HCT116 (cell line): ENCODE data around the gene CPT1C. TPM values are rescaled to one million over a fixed set of nuclear protein-coding genes. Genes with fewer than 3 reads are reported as not detected.

Experiments used
- ATAC-seq: fragments of 200-7000 bp; cut with Tn5 transposase; 2 replicates; pipeline ENCODE4 v1.9.1; 2020; ENCODE audit warnings: mild to moderate bottlenecking, moderate library complexity
- BruUV-seq: library from RNA; stranded (reverse); fragments of 400-500 nt; replicated peaks from 2 replicates; lab custom pipeline; 2021; lab: Mats Ljungman, UMichigan
- CTCF ChIA-PET: fragments of 300-600 bp; sonication (Branson Sonifier 250); formaldehyde crosslinking; loops from one replicate; lab custom pipeline; 2021; ENCODE audit warnings: antibody characterized with exemption; lab: Charles Lee
- POLR2A ChIA-PET: fragments of 300-600, 350-600 bp; sonication (Branson Sonifier 250); formaldehyde crosslinking; loops from one replicate; lab custom pipeline; 2021; ENCODE audit warnings: antibody characterized with exemption; lab: Charles Lee
- RAD21 ChIA-PET, 2 experiments: fragments of 300-600 bp; sonication (Branson Sonifier 250); formaldehyde crosslinking; loops; one replicate each; lab custom pipeline; 2023; ENCODE audit warnings: low total read pairs in 2 of 2; ENCODE audit not compliant: uncharacterized antibody in 2 of 2, unreplicated experiment in 2 of 2, low non-redundant PET in 1 of 2; lab: Charles Lee
- DNase-seq: peaks from one replicate; pipeline ENCODE4 v3.0.0-alpha.2; 2010; ENCODE audit warnings: low read depth, low spot score
- H2AFZ ChIP-seq: fragments of 200-600 bp; shearing (Covaris generic), sonication (generic); 2 replicates; pipeline ENCODE4 v1.6.1; 2017; ENCODE audit warnings: low read depth, mixed run types, mixed read lengths, antibody characterized with exemption, low read length; ENCODE audit not compliant: poor library complexity, severe bottlenecking
- H3K27ac ChIP-seq: 2 replicates; pipeline ENCODE4 v1.5.1; 2012; ENCODE audit warnings: low read depth, low read length
- H3K27me3 ChIP-seq: fragments of 200-600 bp; sonication (generic); 2 replicates; pipeline ENCODE4 v1.6.1; 2016; ENCODE audit warnings: mixed run types, low read length, mixed read lengths; ENCODE audit not compliant: insufficient read depth
- H3K36me3 ChIP-seq, 2 experiments: fragments of 200-500 bp in 1 of 2; fragments of 200-600 bp in 1 of 2; sonication (Bioruptor generic) in 1 of 2; sonication (generic) in 1 of 2; 2 replicates each; pipeline versions ENCODE4 v1.5.1 to v1.6.1; 2014 to 2016; ENCODE audit warnings: low read length in 2 of 2, inconsistent platforms in 1 of 2, mixed read lengths in 1 of 2, mixed run types in 1 of 2; ENCODE audit not compliant: insufficient read depth in 2 of 2, control insufficient read depth in 1 of 2
- H3K4me1 ChIP-seq, 2 experiments: fragments of 200-600 bp in 1 of 2; sonication (generic) in 1 of 2; 2 replicates each; pipeline versions ENCODE4 v1.5.1 to v1.6.1; 2012 to 2017; ENCODE audit warnings: low read length in 2 of 2, inconsistent platforms in 1 of 2, mild to moderate bottlenecking in 1 of 2, mixed read lengths in 1 of 2, mixed run types in 1 of 2, moderate library complexity in 1 of 2; ENCODE audit not compliant: insufficient read depth in 2 of 2, control insufficient read depth in 1 of 2
- H3K4me2 ChIP-seq: fragments of 200-600 bp; sonication (generic); 2 replicates; pipeline ENCODE4 v1.6.1; 2017; ENCODE audit warnings: mixed run types, low read length, mixed read lengths
- H3K4me3 ChIP-seq, 2 experiments: fragments of 200-600 bp in 1 of 2; sonication (generic) in 1 of 2; replicated peaks in 1 of 2; 2 replicates each; pipeline ENCODE4 v1.5.1; 2011 to 2016; ENCODE audit warnings: low read length in 2 of 2, control low read depth in 1 of 2, low read depth in 1 of 2, mild to moderate bottlenecking in 1 of 2, mixed read lengths in 1 of 2, mixed run types in 1 of 2
- H3K79me2 ChIP-seq: fragments of 200-600 bp; sonication (generic); 2 replicates; pipeline ENCODE4 v1.6.1; 2017; ENCODE audit warnings: mild to moderate bottlenecking, mixed run types, low read length, moderate library complexity, mixed read lengths; ENCODE audit not compliant: insufficient read depth
- H3K9ac ChIP-seq: fragments of 200-600 bp; sonication (generic); 2 replicates; pipeline ENCODE4 v1.6.1; 2016; ENCODE audit warnings: low read length, mixed read lengths
- H3K9me2 ChIP-seq: fragments of 200-600 bp; sonication (generic), shearing (Covaris generic); 2 replicates; pipeline ENCODE4 v1.6.1; 2017; ENCODE audit warnings: mixed run types, mild to moderate bottlenecking, moderate library complexity; ENCODE audit not compliant: insufficient read depth
- H3K9me3 ChIP-seq, 2 experiments: fragments of 200-500 bp in 1 of 2; fragments of 200-600 bp in 1 of 2; sonication (Bioruptor generic) in 1 of 2; sonication (generic) in 1 of 2; 2 replicates each; pipeline ENCODE4 v1.6.1; 2014 to 2017; ENCODE audit warnings: low read length in 2 of 2, mixed read lengths in 2 of 2, inconsistent platforms in 1 of 2, low read depth in 1 of 2, mild to moderate bottlenecking in 1 of 2, mixed run types in 1 of 2, moderate library complexity in 1 of 2; ENCODE audit not compliant: control insufficient read depth in 1 of 2, insufficient read depth in 1 of 2
- H4K20me1 ChIP-seq: fragments of 200-600 bp; sonication (generic), shearing (Covaris generic); 2 replicates; pipeline ENCODE4 v1.6.1; 2017; ENCODE audit warnings: mixed run types, mild to moderate bottlenecking, moderate library complexity; ENCODE audit not compliant: insufficient read depth
- CBX3 ChIP-seq: IDR thresholded peaks from 2 replicates; pipeline ENCODE4 v1.6.1; 2012; ENCODE audit warnings: low read depth
- CTCF ChIP-seq, 3 experiments: fragments of 200-600 bp in 1 of 3; sonication (generic) in 1 of 3; IDR thresholded peaks in 2 of 3; conservative IDR thresholded peaks in 1 of 3; 2 replicates each; pipeline ENCODE4 v1.5.1; 2012 to 2017; ENCODE audit warnings: low read depth in 2 of 3, low read length in 2 of 3, antibody characterized with exemption in 1 of 3, borderline replicate concordance in 1 of 3, control low read depth in 1 of 3, mild to moderate bottlenecking in 1 of 3, mixed read lengths in 1 of 3, mixed run types in 1 of 3, moderate library complexity in 1 of 3; ENCODE audit not compliant: insufficient read depth in 1 of 3
- JUND ChIP-seq: IDR thresholded peaks from 2 replicates; pipeline ENCODE4 v1.6.1; 2012
- POLR2AphosphoS5 ChIP-seq: IDR thresholded peaks from 2 replicates; pipeline ENCODE4 v1.6.1; 2011; ENCODE audit warnings: mild to moderate bottlenecking, low read depth, low read length, moderate library complexity
- RAD21 ChIP-seq: IDR thresholded peaks from 2 replicates; pipeline ENCODE4 v1.6.1; 2012; ENCODE audit warnings: low read depth, mild to moderate bottlenecking
- REST ChIP-seq: IDR thresholded peaks from 2 replicates; pipeline ENCODE4 v1.6.1; 2012; ENCODE audit warnings: low read depth
- SRF ChIP-seq: IDR thresholded peaks from 2 replicates; pipeline ENCODE4 v1.6.1; 2012; ENCODE audit warnings: low read depth
- TCF7L2 ChIP-seq: IDR thresholded peaks from 2 replicates; pipeline ENCODE4 v1.7.0; 2011; ENCODE audit warnings: borderline replicate concordance, inconsistent platforms; ENCODE audit not compliant: insufficient read depth, insufficient read length; ENCODE audit errors: extremely low read depth
- intact Hi-C: fragments of 100-400 bp; cut with micrococcal nuclease; formaldehyde crosslinking; loops from 2 replicates; pipeline ENCODE4 v1.10.0; 2022
- total RNA-seq: library from RNA; stranded (reverse); gene quantifications from one replicate; pipeline ENCODE4 v1.2.1, GENCODE V29; 2021; ENCODE audit not compliant: unreplicated experiment
- TF ChIP-seq, protein P1 (sequence below): IDR thresholded peaks from 2 replicates; pipeline ENCODE4 v1.6.1; 2011; ENCODE audit warnings: mild to moderate bottlenecking, low read length, moderate library complexity; ENCODE audit not compliant: insufficient replicate concordance; ENCODE audit errors: extremely low read depth

The CPT1C gene
- total RNA-seq, 1 experiment from 2014 or later = 12.0 TPM

DNA sequence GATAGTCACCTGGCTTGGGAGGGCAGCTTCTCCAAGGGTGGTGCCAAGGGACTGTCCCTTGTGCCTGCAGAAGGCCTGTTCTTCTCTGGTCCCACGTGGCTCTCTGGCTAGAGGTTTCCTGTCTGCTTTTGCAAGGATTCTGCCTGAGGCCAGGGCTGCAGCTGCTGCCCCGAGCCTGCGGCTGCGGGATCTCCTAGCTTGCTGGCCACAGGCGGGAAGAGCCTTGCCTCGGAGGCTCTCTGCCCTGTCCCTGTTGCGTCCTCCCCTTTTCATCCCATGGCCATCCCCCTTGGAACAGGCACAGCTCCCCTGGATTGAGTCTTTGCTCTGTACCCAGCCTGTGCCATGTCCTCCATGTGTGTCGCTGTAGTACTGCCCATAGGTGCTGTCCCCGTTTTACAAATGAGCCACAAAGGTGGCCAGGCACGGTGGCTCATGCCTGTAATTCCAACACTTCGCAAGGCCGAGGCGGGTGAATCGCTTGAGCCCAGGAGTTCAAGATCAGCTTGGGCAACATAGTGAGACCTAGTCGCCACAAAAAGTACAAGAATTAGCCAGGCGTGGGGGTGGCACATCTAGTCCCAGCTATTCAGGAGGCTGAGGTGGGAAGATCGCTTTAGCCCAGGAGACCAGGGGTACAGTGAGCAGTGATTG lies 34.3 kb upstream of the CPT1C start:
- peaks cover 8% of the 10 kb centered on the region; the same call in 1 of the 2 replicates for H3K79me2 ChIP-seq
- DNase-seq (no peak), ATAC-seq (no peak)
- H3K9me3 ChIP-seq = no peaks in the 10 kb centered on the region
- no TSS peak for BruUV-seq
- H2AFZ ChIP-seq = no peak overlapping the region
- no peak for TF ChIP-seq SRF
- TF ChIP-seq CBX3 = no peak
- no peak for TF ChIP-seq RAD21
- TF ChIP-seq CTCF (IDR thresholded peaks at IDR 0.05 in 2 of 3, conservative IDR thresholded peaks at IDR 0.05 in 1 of 3; ENCODE audit: borderline replicate concordance in 1 of 3, insufficient read depth in 1 of 3, low read depth in 2 of 3, low read length in 2 of 3) = no peak
- no peak for TF ChIP-seq TCF7L2
- TF ChIP-seq JUND = no peak
- TF ChIP-seq, protein P1, sequence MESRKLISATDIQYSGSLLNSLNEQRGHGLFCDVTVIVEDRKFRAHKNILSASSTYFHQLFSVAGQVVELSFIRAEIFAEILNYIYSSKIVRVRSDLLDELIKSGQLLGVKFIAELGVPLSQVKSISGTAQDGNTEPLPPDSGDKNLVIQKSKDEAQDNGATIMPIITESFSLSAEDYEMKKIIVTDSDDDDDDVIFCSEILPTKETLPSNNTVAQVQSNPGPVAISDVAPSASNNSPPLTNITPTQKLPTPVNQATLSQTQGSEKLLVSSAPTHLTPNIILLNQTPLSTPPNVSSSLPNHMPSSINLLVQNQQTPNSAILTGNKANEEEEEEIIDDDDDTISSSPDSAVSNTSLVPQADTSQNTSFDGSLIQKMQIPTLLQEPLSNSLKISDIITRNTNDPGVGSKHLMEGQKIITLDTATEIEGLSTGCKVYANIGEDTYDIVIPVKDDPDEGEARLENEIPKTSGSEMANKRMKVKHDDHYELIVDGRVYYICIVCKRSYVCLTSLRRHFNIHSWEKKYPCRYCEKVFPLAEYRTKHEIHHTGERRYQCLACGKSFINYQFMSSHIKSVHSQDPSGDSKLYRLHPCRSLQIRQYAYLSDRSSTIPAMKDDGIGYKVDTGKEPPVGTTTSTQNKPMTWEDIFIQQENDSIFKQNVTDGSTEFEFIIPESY = no peak
- TF ChIP-seq REST = no peak
- no peak for TF ChIP-seq POLR2AphosphoS5
- H3K4me1 ChIP-seq = no peaks in the 10 kb centered on the region
- peaks cover 30 to 56% of the 10 kb centered on the region in 2 experiments; a peak in 3 of 4 replicates for H3K36me3 ChIP-seq
- intact Hi-C loops = no loop called here
- H3K27me3 ChIP-seq = no peaks in the 10 kb centered on the region
- ChIA-PET POLR2A (interaction anchor here (1.0 to 1.8 kb wide), 3 partner anchors 8 to 16 kb away, joined by 3 to 5 read pairs (median 3); partner anchors contain the start of genes RRAS and SCAF1), RAD21 (no interaction called here), CTCF (no interaction called here)
- no peak overlapping the region for H3K4me2 ChIP-seq
- H3K9ac ChIP-seq = no peak overlapping the region
- H4K20me1 ChIP-seq = no peaks in the 10 kb centered on the region
- no peak overlapping the region for H3K4me3 ChIP-seq
- H3K27ac ChIP-seq = no peak overlapping the region; the same call in 1 of the 2 replicates
- H3K9me2 ChIP-seq = no peaks in the 10 kb centered on the region
